ENCODE data around the gene FBXW2.
A peak's percentile ranks its signal among the peaks of the same experiment; 100 is the strongest.
"Not testable (repeated sequence)": the region's sequence is repeated elsewhere in the genome, so short reads cannot be mapped to it uniquely, and the experiment has no call there.

The FBXW2 gene, protein sequence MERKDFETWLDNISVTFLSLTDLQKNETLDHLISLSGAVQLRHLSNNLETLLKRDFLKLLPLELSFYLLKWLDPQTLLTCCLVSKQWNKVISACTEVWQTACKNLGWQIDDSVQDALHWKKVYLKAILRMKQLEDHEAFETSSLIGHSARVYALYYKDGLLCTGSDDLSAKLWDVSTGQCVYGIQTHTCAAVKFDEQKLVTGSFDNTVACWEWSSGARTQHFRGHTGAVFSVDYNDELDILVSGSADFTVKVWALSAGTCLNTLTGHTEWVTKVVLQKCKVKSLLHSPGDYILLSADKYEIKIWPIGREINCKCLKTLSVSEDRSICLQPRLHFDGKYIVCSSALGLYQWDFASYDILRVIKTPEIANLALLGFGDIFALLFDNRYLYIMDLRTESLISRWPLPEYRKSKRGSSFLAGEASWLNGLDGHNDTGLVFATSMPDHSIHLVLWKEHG

DNA sequence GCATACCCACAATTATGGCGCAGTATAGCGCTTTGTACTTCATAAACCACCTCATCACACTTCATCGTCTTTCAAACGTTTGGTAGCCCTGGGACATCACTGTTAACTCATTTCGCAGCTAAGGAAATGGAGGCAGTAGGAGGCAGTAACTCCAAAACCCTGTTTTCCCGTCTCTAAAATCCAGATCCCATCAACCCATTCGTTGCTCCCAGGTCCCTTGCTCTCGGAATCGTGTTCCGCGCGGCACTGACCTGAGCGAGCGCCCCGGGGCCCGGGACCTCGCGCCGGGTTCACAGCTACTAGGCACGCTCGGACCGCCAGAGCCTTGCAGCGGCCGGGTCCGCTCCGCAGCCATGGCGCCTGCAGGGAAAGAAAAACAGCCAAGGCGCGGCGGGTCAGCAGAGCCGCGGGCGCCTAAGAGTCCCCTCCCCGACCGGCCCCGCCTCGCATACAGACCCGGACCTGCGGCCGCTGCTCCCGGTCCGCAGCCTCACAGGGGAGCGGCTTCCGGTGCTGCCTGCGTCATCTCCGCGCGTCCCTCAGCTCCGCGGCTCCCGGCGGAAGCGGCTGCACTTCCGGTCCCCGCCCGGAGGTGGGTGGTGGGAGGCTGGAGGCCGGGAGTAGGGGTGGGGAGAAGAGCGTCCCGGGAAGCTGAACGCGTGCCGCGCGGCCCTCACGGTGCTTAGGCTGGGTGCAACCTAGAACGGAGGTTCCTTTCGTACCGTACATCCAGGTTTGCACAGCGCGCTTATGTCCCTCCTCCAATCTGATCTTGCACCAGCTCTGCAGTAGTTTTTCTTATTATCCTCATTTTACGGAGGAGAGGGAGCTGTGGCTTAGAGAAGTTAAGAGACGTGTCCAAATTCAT, at the start of gene FBXW2:
FBXW2 (minus strand) TSS at position 519 of the 868 bp plus-strand sequence. CDS start 5,158 bp downstream, outside the sequence.
- DNase-seq, result peak; percentile 74

GRCh38 chr9:120841930-120842684, 48.9 kb upstream of the FBXW2 start:
- DNase-seq, result no peak

DNA sequence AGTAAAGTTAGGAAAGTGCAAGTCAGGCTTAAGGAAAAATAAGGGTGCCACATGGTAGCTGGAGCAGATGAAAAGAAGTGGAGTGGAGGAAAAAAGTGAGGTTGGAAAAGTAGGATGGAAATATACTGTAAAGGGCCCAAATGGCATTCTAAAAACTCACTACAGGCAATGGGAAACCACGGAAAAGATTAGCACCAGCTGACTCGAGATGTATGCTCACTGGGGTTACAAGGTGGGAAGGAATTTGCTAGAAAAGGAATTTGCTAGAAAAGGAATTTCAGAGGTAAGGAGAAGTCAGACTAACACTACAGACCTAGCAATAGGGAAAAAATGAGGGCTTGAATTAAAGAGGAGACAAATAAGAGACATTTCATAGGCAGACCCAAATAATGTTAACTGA, 45.9 kb upstream of the FBXW2 start:
- no peak for DNase-seq

- DNase-seq, result no peak
These were observed 44.7 kb upstream of the FBXW2 start for GRCh38 chr9:120837921-120838320.

- no peak for DNase-seq
These were observed 40.1 kb upstream of the FBXW2 start for GRCh38 chr9:120833325-120833724.

- no peak for DNase-seq
These were observed 39.6 kb upstream of the FBXW2 start for GRCh38 chr9:120832807-120833206.

DNA sequence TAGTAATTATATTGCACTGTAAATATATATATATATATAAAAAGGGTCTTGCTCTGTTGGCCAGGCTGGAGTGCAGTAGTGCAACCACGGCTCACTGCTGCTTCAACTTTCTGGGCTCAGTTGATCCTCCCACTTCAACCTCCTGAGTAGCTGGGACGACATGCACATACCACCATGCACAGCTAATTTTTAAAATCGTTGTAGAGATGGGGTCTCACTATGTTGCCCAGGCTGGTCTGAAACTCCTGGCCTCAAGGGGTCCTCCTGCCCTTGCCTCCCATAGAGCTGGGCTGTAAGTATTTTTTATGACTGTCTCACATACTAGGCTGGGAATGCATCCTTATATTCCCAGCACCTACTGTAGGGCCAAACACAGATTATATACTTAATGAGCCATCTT, 37.6 kb upstream of the FBXW2 start:
- no peak for DNase-seq

- DNase-seq, result no peak
These were observed 36.9 kb upstream of the FBXW2 start for GRCh38 chr9:120830151-120830550.

DNA sequence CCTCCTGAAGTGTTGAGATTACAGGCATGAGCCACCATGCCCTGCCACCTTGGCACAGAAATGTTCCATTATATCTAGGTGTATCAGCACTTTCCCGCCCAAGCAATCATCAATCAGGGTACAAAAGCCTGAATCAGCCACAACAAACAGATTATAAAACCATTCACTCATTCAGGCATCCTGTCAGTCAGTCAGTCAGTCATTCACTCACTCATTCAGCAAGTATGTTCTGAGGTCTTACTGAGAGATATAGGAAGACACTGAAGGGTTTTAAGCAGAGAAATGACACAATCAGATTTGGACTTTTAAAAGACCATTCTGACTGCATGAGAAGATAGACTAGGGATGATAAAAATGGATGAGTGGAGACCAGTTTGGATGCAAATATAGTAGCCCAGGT, 36.4 kb upstream of the FBXW2 start:
- DNase-seq, result no peak

DNA sequence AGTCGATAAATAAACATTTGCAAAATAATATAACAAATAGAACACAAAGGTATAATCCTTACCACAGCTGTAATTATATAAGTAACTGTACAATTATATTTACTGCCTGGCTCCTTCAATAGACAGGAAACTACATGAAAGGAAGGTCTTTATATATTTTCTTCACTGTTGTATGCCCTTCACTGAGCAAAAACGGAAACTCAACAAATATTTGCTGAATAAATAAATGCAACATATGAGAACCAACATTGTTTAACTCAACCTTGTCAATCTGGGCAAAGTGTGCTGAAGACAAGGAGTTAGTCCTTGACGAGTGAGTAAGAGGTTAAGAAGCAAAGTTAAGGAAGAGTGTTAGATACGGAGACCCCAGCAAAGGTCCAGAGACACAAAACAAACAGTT, 26.9 kb upstream of the FBXW2 start:
- DNase-seq, result no peak

- DNase-seq, result no peak
These were observed 25.4 kb upstream of the FBXW2 start for GRCh38 chr9:120818595-120818994.

GRCh38 chr9:120815075-120815474, 21.9 kb upstream of the FBXW2 start:
- no peak for DNase-seq

GRCh38 chr9:120808931-120809330, 15.7 kb upstream of the FBXW2 start:
- no peak for DNase-seq

GRCh38 chr9:120807607-120808379, 14.6 kb upstream of the FBXW2 start:
- no peak for DNase-seq

DNA sequence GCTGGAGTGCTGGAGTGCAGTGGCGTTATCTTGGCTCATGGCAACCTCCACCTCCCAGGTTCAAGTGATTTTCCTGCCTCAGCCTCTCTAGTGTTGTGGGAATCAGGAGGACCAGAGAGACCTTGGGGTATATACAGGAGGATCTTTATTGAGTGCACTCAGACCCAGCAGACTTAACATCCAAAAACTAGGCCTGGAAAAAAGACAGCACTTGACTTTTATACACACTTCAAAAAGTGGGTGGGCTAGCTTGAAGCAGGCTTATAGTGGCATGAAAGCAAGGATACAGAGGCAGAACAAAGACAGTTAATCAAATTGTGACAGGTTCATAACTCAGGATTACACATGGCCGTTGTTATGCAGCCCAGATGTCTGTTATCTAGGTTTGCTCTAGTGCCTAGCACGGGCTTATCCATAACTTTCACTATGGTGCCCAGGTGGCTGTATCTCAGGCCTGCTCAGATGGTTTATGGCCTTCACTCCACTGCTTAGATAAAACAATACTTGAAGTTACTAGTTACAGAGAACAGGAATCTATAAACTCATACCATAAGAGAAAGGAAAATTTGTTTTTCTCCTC, 11.7 kb upstream of the FBXW2 start:
- not testable (repeated sequence) for DNase-seq

- DNase-seq, result no peak
These were observed 8.2 kb upstream of the FBXW2 start for GRCh38 chr9:120801441-120801840.

DNA sequence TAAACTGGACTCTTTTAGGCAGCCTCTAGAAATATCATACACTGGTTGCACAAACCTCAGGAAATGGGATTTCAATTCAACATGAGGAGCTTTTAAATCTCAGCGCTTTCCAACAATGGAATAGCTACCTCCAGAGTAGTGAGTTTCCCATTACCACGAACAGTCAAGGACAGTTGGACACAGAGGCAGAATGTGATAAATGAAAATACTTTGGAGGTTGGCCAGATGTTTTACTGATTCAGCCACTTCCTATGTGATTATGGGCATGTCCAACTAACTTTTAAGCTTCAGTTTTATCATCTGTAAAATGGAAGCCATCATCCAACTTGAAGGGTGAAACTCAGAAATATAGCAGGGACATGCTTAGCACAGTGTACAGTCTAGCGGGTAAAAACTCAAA, 2.1 kb downstream of the FBXW2 start:
- DNase-seq, result no peak

DNA sequence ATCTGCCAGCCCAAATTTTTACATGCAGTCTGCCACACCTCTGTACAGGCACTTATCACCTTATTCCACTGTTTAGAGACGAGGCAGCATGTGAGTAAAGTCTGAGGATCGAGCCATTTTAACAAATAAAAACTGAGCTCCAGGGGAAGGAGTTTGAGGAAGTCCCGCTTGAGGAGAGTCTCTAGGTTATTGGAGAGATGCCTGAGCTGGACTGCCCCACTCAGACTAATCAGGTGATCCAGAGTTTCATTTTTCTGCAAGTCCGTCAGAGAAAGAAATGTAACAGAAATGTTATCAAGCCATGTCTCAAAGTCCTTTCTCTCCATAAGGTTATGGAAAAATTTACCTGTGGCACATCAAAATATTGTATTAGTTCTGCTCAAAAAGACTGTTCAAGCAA, 5.3 kb downstream of the FBXW2 start:
- DNase-seq, result no peak

GRCh38 chr9:120783602-120784047, 9.6 kb downstream of the FBXW2 start:
- DNase-seq, result no peak

GRCh38 chr9:120781236-120781635, 12.0 kb downstream of the FBXW2 start:
- DNase-seq, result no peak

GRCh38 chr9:120780367-120780766, 12.8 kb downstream of the FBXW2 start:
- no peak for DNase-seq

GRCh38 chr9:120779227-120779626, 14.0 kb downstream of the FBXW2 start:
- no peak for DNase-seq

Data from activated CD4-positive, alpha-beta T cell treated with anti-CD3 and anti-CD28 coated beads, Interleukin-2, amount 50 U/mL, for 1 hour (primary cell).